ENCODE measurements around the gene HDAC10. TPM values are rescaled to one million over a fixed set of nuclear protein-coding genes. Genes with fewer than 3 reads are reported as not detected.

HDAC10 gene
- total RNA-seq, 5 donors from 2014 or later (not counting 1 experiment from before 2014, with no cell fraction given), result 101 to 152 (median 128) TPM

GRCh38 chr22:50253046-50253915, 2.2 kb upstream of the HDAC10 start:
- no peaks in the 10 kb centered on the region for H3K9me3 Mint-ChIP-seq
- CTCF ChIA-PET, result interaction anchor here (0.6 to 1.4 kb wide), 10 partner anchors 8 to 368 kb away, joined by 3 to 6 read pairs (median 3); partner anchors contain the start of gene MAPK12 (in 1 of the 2)
- WGBS (ENCODE audit: insufficient coverage), result 79% methylated on average over 14 of the region's 22 CpGs
- peaks cover 0 to 6% of the 10 kb centered on the region in 2 donors for H3K27me3 Mint-ChIP-seq
- no peaks in the 10 kb centered on the region for H3K36me3 Mint-ChIP-seq
- no peaks in the 10 kb centered on the region for H3K9me3 ChIP-seq
- DNase-seq (no peak), ATAC-seq (replicated peaks in 1 of 4) (no peak)
- POLR2A ChIA-PET, result no interaction called here
- H3K36me3 ChIP-seq (ENCODE audit: control insufficient read depth in 2 of 2, extremely low read depth in 1 of 2, insufficient read depth in 1 of 2, low read length in 1 of 2), result peaks cover 0 to 8% of the 10 kb centered on the region in 2 donors
- H3K4me3 Mint-ChIP-seq, result no peak overlapping the region
- no peak overlapping the region for H3K4me3 ChIP-seq (ENCODE audit: control insufficient read depth in 1 of 2, extremely low read depth in 1 of 2, low read length in 1 of 2)
- H3K4me1 Mint-ChIP-seq, result peaks cover 6 to 13% (median 12%) of the 10 kb centered on the region in 3 donors
- H3K27ac Mint-ChIP-seq, result peak overlapping the region in 1 of 2 donors; percentile 2
- no peak overlapping the region for H3K27ac ChIP-seq (ENCODE audit: low read length)
- peaks cover 5 to 35% of the 10 kb centered on the region in 2 experiments for H3K4me1 ChIP-seq (ENCODE audit: control insufficient read depth in 1 of 2, extremely low read depth in 1 of 2, insufficient read depth in 2 of 2, low read length in 2 of 2)
- H3K27me3 ChIP-seq (replicated peaks in 1 of 2; ENCODE audit: control insufficient read depth in 2 of 2, extremely low read depth in 1 of 2, insufficient read depth in 2 of 2, low read length in 1 of 2), result peaks cover 0 to 10% of the 10 kb centered on the region in 2 experiments

- H3K4me1 ChIP-seq (ENCODE audit: control insufficient read depth in 1 of 2, extremely low read depth in 1 of 2, insufficient read depth in 2 of 2, low read length in 2 of 2), result peaks cover 5 to 44% of the 10 kb centered on the region in 2 experiments
- Mint-ChIP-seq H3K36me3 (peaks cover 5% of the 10 kb centered on the region), H3K27me3 (peaks cover 0 to 2% of the 10 kb centered on the region in 2 donors), H3K27ac (peak overlapping the region; percentile 19 to 74), H3K9me3 (no peaks in the 10 kb centered on the region), H3K4me3 (peak overlapping the region; percentile 47 to 71 (median 55)), H3K4me1 (peaks cover 6 to 20% (median 18%) of the 10 kb centered on the region in 3 donors)
- 67% methylated on average over 17 of the region's 25 CpGs for WGBS (ENCODE audit: insufficient coverage)
- H3K4me3 ChIP-seq (ENCODE audit: control insufficient read depth in 1 of 2, extremely low read depth in 1 of 2, low read length in 1 of 2), result no peak overlapping the region
- ChIA-PET CTCF (interaction anchor here (0.6 to 1.4 kb wide), 16 partner anchors 9 to 495 kb away, joined by 3 to 6 read pairs (median 3); partner anchors contain the start of genes DENND6B (in 1 of the 2) and MAPK12 (in 1 of the 2)), POLR2A (interaction anchor here in 1 of 2 donors (0.5 kb wide), 1 partner anchor 61 kb away, joined by 3 read pairs; no protein-coding TSS in a partner anchor)
- peak; percentile 66 to 71 (median 68) for ATAC-seq (replicated peaks in 1 of 4)
- H3K9me3 ChIP-seq, result no peaks in the 10 kb centered on the region
- no peak overlapping the region for H3K27ac ChIP-seq (ENCODE audit: low read length)
- DNase-seq, result peak; percentile 39 to 81 (median 67)
- H3K27me3 ChIP-seq (replicated peaks in 1 of 2; ENCODE audit: control insufficient read depth in 2 of 2, extremely low read depth in 1 of 2, insufficient read depth in 2 of 2, low read length in 1 of 2), result peaks cover 0 to 10% of the 10 kb centered on the region in 2 experiments
- peaks cover 7 to 13% of the 10 kb centered on the region in 2 donors for H3K36me3 ChIP-seq (ENCODE audit: control insufficient read depth in 2 of 2, extremely low read depth in 1 of 2, insufficient read depth in 1 of 2, low read length in 1 of 2)
Observed at GRCh38 chr22:50252082-50253045, 1.3 kb upstream of the HDAC10 start.

GRCh38 chr22:50251477-50252081, 514 bp upstream of the HDAC10 start:
- Mint-ChIP-seq H3K27ac (peak overlapping the region; percentile 31 to 74), H3K4me3 (peak overlapping the region; percentile 47 to 71 (median 55)), H3K36me3 (peaks cover 7% of the 10 kb centered on the region), H3K9me3 (no peaks in the 10 kb centered on the region), H3K4me1 (peaks cover 6 to 23% (median 21%) of the 10 kb centered on the region in 3 donors), H3K27me3 (no peaks in the 10 kb centered on the region)
- Histone ChIP-seq H3K4me1 (ENCODE audit: control insufficient read depth in 1 of 2, extremely low read depth in 1 of 2, insufficient read depth in 2 of 2, low read length in 2 of 2) (peaks cover 5 to 49% of the 10 kb centered on the region in 2 experiments), H3K36me3 (ENCODE audit: control insufficient read depth in 2 of 2, extremely low read depth in 1 of 2, insufficient read depth in 1 of 2, low read length in 1 of 2) (peaks cover 10 to 21% of the 10 kb centered on the region in 2 donors), H3K27me3 (replicated peaks in 1 of 2; ENCODE audit: control insufficient read depth in 2 of 2, extremely low read depth in 1 of 2, insufficient read depth in 2 of 2, low read length in 1 of 2) (peaks cover 0 to 5% of the 10 kb centered on the region in 2 experiments), H3K4me3 (ENCODE audit: control insufficient read depth in 1 of 2, extremely low read depth in 1 of 2, low read length in 1 of 2) (peak overlapping the region in 1 of 2 donors; percentile 73), H3K9me3 (no peaks in the 10 kb centered on the region), H3K27ac (ENCODE audit: low read length) (peak overlapping the region; percentile 38)
- 14% methylated on average over 34 of the region's 36 CpGs for WGBS (ENCODE audit: insufficient coverage)
- peak in 1 of 35 experiments; percentile 40 for DNase-seq
- ATAC-seq (replicated peaks in 1 of 4), result peak; percentile 15 to 29 (median 26)
- ChIA-PET POLR2A (no interaction called here), CTCF (interaction anchor here in 1 of 2 donors (1.1 to 1.5 kb wide), 4 partner anchors 69 to 369 kb away, joined by 3 read pairs; partner anchors contain the start of gene SCO2)

- Histone ChIP-seq H3K36me3 (ENCODE audit: control insufficient read depth in 2 of 2, extremely low read depth in 1 of 2, insufficient read depth in 1 of 2, low read length in 1 of 2) (peaks cover 14 to 29% of the 10 kb centered on the region in 2 donors), H3K9me3 (no peaks in the 10 kb centered on the region), H3K27me3 (replicated peaks in 1 of 2; ENCODE audit: control insufficient read depth in 2 of 2, extremely low read depth in 1 of 2, insufficient read depth in 2 of 2, low read length in 1 of 2) (no peaks in the 10 kb centered on the region), H3K4me3 (ENCODE audit: control insufficient read depth in 1 of 2, extremely low read depth in 1 of 2, low read length in 1 of 2) (peak overlapping the region; percentile 73 to 80), H3K4me1 (ENCODE audit: control insufficient read depth in 1 of 2, extremely low read depth in 1 of 2, insufficient read depth in 2 of 2, low read length in 2 of 2) (peaks cover 7 to 63% of the 10 kb centered on the region in 2 experiments), H3K27ac (ENCODE audit: low read length) (peak overlapping the region; percentile 64)
- Mint-ChIP-seq H3K4me3 (peak overlapping the region; percentile 71 to 80 (median 74)), H3K4me1 (peaks cover 7 to 26% (median 21%) of the 10 kb centered on the region in 3 donors), H3K27ac (no peak overlapping the region), H3K36me3 (peaks cover 7% of the 10 kb centered on the region), H3K9me3 (no peaks in the 10 kb centered on the region), H3K27me3 (no peaks in the 10 kb centered on the region)
- 87% methylated on average over 11 of the region's 11 CpGs for WGBS (ENCODE audit: insufficient coverage)
- CTCF ChIA-PET, result interaction anchor here in 1 of 2 donors (1.1 to 1.5 kb wide), 3 partner anchors 22 to 371 kb away, joined by 3 to 4 read pairs (median 3); partner anchors contain the start of gene SCO2
- POLR2A ChIA-PET, result interaction anchor here in 1 of 2 donors (0.7 kb wide), 1 partner anchor 19 kb away, joined by 3 read pairs; no protein-coding TSS in a partner anchor
- DNase-seq, result no peak
- no peak for ATAC-seq (replicated peaks in 1 of 4)
Observed at GRCh38 chr22:50250249-50250554, 863 bp downstream of the HDAC10 start.

- ChIA-PET POLR2A (interaction anchor here in 1 of 2 donors (0.7 kb wide), 1 partner anchor 18 kb away, joined by 3 read pairs; no protein-coding TSS in a partner anchor), CTCF (no interaction called here)
- peaks cover 13 to 29% (median 24%) of the 10 kb centered on the region in 3 donors for H3K4me1 Mint-ChIP-seq
- no peak for ATAC-seq (replicated peaks in 1 of 4)
- H3K27ac ChIP-seq (ENCODE audit: low read length), result peak overlapping the region; percentile 64
- H3K4me3 Mint-ChIP-seq, result peak overlapping the region; percentile 71 to 80 (median 74)
- no peak for DNase-seq
- no peak overlapping the region for H3K27ac Mint-ChIP-seq
- H3K9me3 ChIP-seq, result no peaks in the 10 kb centered on the region
- H3K36me3 ChIP-seq (ENCODE audit: control insufficient read depth in 2 of 2, extremely low read depth in 1 of 2, insufficient read depth in 1 of 2, low read length in 1 of 2), result peaks cover 14 to 29% of the 10 kb centered on the region in 2 donors
- peak overlapping the region; percentile 73 to 80 for H3K4me3 ChIP-seq (ENCODE audit: control insufficient read depth in 1 of 2, extremely low read depth in 1 of 2, low read length in 1 of 2)
- H3K4me1 ChIP-seq (ENCODE audit: control insufficient read depth in 1 of 2, extremely low read depth in 1 of 2, insufficient read depth in 2 of 2, low read length in 2 of 2), result peaks cover 7 to 64% of the 10 kb centered on the region in 2 experiments
- H3K9me3 Mint-ChIP-seq, result no peaks in the 10 kb centered on the region
- no peaks in the 10 kb centered on the region for H3K27me3 ChIP-seq (replicated peaks in 1 of 2; ENCODE audit: control insufficient read depth in 2 of 2, extremely low read depth in 1 of 2, insufficient read depth in 2 of 2, low read length in 1 of 2)
- H3K36me3 Mint-ChIP-seq, result peaks cover 10% of the 10 kb centered on the region
- no peaks in the 10 kb centered on the region for H3K27me3 Mint-ChIP-seq
- 95% methylated on average over 32 of the region's 32 CpGs for WGBS (ENCODE audit: insufficient coverage)
Observed at GRCh38 chr22:50249341-50250248, 1.5 kb downstream of the HDAC10 start.
